Heart left ventricle (tissue), 13 donors: Measurements from ENCODE around the gene IL17REL.

Source experiments
- CTCF ChIP-seq, 12 donors: fragments of 200-600 bp; sonication (generic) in 4 of 12; IDR thresholded peaks; one replicate each; pipeline versions ENCODE4 v1.5.0 to v1.8.0; 2018 to 2022; ENCODE audit warnings: antibody characterized with exemption in 12 of 12, mild to moderate bottlenecking in 5 of 12
- POLR2A ChIP-seq, 2 donors: fragments of 450-650 bp; IDR thresholded peaks; one replicate each; pipeline ENCODE4 v1.6.1; 2017; ENCODE audit warnings: antibody characterized with exemption in 2 of 2, mild to moderate bottlenecking in 2 of 2, moderate library complexity in 2 of 2
- donor health status: ischemic (EF 13 %, LVEDD 7.1; RV severe dilation, severe dysfunction).
- donor health status: DM: no; HTN: yes; CAD: no.
- donor health status: DM: no; HTN: no; CAD: no.
- donor health status: ischemic (EF 25% LVEDD 6.9; RV normal size, moderate dysfunction).
- donor health status: ischemic (EF 25% LVEDD 5.7; RV mildly dilated, moderate dysfunction).
- donor health status: ischemic (EF 35%, LVEDD 5.7; RV mildly dilated, moderate dysfunction).
- donor health status: nonischemic (EF 11% LVEDD 7.7; RV severe dilation, severe dysfunction).
- donor health status: DM: yes; HTN: yes; CAD: no.
- donor health status: PGD.
- donor health status: ischemic (EF 29% LVEDD 5.4; RV normal size, mild dysfunction).
- donor health status: nonischemic (EF 23%, LVEDD 6.1; RV moderate dilation, normal function).

- TF ChIP-seq CTCF (IDR thresholded peaks at IDR 0.05) (peak in 2 of 12 donors; percentile 4 to 10), POLR2A (IDR thresholded peaks at IDR 0.05) (no peak)
Observed at GRCh38 chr22:49993649-49994360, 18.8 kb downstream of the IL17REL start.
